GM15510 (cell line): Measurements from ENCODE around the gene FAM83G.

Source experiments
- POLR2A ChIP-seq: IDR thresholded peaks from 3 replicates; pipeline ENCODE4 v1.6.1; 2011; ENCODE audit warnings: borderline replicate concordance; ENCODE audit not compliant: insufficient read length; ENCODE audit errors: extremely low read depth

The FAM83G gene

DNA sequence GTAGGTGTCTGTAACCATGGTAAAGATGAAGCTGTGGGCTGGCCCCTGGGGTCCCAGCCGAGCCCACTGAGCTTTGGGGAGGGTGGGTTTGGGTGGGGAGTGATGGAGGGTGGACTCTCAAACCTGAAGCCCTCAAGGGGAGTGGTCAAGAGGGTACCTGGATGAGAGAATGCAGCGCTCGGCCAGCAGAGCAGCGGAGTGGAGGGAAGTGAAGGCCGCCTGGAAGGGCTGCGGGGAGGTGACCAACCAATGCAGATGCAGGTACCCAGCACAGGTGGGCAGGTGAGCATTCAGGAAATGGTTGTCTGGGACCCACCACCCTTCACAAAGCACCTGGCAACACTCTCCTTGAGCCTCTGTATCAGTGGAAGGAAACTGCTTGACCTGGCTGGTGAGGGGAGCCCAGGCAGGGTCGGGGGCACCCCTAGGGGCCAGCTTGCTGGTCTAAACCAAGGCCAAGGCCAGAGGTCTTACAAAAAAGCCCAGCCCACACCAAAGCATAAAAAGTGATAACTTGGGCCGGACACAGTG lies 56.0 kb downstream of the FAM83G start:
- TF ChIP-seq POLR2A, result no peak

DNA sequence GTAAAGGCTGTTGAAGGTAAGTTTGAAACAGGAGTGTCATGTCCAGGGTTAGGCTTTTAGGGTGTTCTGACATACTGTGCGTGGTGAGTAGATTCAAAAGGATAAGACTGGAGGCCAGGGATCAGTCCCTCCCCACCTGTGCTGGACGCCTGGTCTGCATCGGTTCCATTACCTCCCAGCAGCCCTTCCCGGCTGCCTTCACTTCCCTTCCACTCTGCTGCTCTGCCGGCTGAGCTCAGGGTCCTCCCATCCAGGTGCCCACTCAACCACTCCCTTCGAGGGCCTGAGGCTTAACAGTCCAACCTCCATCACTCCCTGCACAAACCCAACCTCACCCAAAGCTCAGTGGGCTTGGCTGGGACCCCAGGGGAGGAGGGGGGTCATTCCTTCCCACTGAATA lies 56.7 kb downstream of the FAM83G start:
- TF ChIP-seq POLR2A, result no peak

DNA sequence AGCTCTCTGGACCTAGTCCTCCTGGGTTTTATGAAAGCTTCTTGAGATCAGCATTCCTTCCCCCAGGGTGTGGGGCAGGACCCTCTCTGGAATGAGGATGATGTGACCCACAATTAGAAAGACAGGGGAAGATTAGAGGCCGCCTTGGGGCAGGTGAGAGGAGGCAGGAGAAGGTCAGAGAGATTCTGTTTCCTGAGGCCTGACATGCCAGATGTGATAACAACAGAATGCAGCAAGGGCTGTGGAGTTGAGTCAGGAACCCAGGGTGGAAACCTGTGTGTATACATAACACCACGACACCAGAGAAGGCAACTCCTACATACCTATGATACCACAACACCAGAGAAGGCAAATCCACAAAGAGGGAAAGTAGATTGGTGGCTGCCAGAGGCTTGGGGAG lies 58.0 kb downstream of the FAM83G start:
- no peak for TF ChIP-seq POLR2A

DNA sequence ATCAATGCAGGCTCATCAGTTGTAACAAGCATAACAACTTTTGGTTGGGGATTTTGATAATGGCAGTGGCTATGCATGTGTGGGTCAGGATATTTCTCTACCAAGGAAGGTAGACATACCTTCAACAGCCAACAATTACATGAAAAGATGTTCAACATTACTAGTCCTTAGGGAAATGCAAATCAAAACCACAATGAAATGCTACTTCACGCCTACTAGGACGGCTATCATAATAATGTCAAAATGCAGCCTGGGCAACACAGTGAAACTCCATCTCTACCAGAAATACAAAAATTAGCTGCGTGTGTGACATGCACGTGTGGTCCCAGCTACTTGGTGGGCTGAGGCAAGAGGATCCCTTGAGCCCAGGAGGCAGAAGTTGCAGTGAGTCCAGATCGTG lies 59.9 kb downstream of the FAM83G start:
- no peak for TF ChIP-seq POLR2A

DNA sequence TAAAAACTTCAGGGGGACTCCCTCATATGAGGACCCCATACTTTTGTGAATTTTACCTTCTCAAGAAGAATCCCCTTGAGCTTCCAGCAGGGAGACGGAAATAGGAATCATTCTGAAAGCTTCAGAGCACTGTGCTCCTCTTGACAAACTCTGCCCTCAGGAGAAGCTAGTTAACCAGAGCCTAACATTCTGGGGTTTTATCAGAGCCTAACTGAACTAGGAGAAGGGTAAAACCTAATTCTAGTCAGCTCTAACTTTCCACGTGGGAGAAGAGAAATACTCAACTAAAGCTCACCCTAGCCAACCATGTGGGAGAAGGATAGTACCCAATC lies 65.9 kb downstream of the FAM83G start:
- no peak for TF ChIP-seq POLR2A

DNA sequence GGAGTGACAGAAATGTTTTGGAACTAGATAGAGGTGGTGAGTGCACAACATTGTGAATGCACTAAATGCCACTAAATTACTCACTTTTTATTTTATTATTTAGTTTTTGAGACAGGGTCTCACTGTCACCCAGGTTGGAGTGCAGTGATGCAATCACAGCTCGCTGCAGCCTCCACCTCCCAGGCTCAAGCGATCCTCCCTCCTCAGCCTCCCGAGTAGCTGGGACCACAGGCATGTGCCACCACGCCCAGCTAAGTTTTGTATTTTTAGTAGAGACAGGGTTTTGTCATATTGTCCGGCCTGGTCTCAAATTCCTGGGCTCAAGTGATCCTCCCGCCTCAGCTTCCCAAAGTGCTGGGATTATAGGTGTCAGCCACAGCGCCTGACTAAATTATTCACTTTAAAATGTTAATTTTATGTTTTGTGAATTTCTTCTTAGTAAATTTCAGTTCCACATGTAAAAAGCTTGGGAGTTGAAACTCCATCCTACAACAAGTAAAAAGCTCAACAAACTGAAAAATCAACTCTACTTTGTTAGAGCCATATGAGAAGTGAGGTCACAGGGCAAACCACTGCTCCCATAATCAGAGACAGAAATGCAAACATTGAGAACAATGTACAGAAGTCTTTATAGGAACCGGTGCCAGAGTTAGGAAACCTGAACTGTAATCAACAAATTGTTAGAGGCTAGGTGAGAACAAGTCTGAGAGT lies 66.4 kb downstream of the FAM83G start:
- no peak for TF ChIP-seq POLR2A

DNA sequence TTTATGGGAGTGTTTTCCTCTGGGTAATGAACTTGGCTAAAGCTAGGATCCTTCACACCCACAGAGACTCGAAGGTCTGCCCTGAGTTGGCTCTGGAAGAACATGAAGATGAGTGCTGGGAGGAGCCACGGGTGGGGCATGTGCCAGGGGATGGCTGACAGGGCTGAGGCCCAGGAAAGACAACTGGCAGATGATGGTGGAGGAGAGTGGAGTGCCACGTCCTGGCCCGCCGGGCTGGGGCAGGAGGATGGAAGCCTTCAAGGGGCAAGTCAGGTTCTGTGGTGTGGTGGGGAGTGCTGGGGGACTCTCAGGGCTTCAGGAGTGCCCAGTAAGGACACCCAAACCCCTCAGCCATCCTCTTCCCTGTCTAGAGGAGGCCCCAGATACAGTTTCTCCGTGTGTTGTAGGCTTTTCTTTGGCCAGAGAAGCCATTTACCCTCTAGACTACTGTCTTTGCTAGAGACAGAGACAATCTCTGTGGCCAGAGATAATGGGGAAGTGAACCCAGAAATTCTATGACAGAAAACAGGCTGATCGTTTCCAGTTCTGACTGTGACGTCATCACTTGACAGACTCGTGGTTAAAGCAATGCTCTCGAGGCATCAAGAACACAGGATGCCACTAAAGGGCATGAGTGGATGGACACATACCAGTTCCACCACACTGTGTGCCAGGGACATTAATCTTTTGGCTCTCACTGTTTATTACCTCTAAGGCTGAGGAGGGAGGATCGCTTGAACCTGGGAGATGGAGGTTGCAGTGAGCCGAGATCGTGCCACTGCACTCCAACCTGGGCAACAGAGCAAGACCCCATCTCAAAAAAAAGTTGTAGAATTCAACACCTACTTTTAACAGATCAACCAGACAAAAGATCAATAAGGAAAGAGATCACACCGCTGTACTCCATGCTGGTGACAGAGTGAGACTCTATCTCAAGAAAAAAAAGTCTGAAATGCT lies 71.2 kb downstream of the FAM83G start:
- TF ChIP-seq POLR2A, result no peak

DNA sequence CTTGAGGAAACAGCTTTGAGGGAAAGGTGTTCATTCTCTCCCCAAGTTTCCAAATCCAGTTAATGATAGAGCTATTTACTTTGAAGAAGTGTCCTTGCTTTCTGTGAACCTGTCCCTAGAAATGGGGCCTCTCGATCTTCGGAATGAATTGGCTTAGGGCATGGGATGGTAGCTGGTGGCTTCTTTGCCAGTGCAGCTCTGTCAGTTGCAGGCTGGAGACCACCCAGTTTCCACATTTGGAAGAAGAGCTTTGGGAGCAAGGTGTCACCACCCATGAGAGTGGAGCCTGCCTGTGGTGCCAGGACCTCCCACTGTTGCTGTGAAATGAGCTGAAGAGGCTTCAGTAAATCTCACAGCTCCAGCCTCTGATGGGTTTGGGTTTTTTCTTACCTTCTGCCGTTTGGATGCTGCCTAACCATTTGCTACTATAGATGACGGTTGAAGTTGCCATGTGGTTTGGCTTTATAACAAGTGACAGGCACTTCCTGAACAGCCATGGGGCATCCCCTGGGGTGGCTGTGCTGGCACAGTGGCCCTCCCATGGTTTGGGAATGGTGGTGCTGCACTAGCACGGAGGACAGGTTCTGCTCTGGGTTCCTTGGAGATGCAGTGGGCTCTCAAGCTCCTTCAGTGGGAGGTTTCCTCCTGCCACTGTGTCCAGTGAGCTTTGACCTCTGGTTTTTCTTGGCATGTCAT lies 72.1 kb downstream of the FAM83G start:
- no peak for TF ChIP-seq POLR2A

DNA sequence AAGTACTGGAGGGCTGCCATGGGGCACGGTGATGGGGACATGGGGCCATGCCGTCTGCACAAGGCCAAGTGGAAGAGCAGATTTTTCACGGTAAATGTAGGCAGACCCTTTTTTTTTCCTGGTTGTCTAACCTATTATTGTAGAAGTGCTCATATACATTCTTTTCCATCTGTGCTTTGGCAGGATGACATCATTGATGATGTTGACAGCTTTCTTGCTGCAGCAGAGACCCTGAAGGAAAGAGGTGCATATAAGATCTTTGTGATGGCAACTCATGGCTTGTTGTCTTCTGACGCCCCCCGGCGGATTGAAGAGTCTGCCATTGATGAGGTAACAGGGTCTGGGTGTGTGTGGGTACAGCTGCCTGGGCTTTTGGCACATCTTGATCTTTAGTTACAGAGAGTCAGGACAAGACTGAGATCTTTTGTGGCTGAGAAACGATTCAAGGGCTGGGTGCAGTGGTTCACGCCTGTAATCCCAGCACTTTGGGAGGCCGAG lies 75.9 kb downstream of the FAM83G start:
- TF ChIP-seq POLR2A, result no peak

DNA sequence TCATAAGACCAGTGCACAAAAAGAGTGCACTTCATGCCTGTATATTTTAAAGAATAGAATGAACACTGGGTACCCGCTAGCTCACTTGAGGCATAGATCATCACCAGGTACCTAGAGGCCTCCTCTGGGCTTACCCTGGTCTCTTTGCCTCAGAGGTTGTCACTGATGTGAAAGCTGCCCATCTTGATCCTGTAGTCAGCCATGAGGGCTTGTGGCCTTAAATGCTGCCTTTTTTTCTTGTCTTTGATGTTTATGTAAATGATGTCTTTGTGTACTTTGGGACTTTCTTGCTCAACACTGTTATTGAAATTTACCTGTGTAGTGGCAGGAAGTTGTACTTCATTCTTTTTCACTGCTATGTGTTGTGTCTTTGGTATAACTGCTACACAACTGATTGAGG lies 79.4 kb downstream of the FAM83G start:
- TF ChIP-seq POLR2A, result no peak

DNA sequence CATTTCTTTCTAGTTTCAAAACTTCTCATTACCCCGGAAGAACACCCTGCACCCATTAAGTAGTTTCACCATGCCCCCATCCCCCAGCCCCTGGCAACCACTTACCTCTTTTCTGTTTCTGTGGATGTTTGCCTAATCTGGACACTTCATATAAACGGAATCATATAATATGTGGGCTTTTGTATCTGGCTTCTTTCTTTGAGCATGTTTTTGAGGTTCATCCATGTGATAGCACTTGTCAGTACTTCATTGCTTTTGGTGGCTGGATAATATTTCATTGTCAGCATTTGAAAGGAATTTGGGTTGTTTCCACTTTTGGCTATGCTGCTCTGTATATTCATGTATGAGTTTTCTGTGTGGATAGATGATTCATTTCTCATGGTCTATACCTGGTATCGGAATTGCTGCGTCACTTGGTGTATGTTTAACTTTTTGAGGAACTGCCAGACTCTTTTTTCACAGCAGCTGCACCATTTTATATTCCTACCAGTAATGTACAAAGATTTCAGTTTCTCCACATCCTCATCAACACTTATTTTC lies 82.6 kb downstream of the FAM83G start:
- TF ChIP-seq POLR2A, result peak; percentile 15

DNA sequence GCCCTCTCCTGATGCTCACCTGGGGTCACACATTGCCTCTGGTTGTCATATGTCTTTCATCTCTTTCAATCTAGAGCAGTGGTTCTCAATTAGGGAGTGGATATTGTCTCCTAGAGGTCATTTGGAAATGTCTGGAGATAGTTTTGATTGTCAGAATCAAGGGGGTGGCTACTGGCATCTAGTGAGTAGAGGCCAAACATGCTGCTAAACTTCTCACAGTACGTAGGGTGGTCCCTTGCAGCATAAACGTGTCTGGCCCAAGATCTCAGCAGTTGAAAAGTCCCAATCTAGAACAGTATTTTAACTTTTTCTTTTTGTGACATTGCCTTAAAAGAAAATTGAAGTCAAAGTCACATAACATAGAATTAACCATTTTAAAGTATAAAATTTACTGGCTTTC lies 83.1 kb downstream of the FAM83G start:
- TF ChIP-seq POLR2A, result no peak

DNA sequence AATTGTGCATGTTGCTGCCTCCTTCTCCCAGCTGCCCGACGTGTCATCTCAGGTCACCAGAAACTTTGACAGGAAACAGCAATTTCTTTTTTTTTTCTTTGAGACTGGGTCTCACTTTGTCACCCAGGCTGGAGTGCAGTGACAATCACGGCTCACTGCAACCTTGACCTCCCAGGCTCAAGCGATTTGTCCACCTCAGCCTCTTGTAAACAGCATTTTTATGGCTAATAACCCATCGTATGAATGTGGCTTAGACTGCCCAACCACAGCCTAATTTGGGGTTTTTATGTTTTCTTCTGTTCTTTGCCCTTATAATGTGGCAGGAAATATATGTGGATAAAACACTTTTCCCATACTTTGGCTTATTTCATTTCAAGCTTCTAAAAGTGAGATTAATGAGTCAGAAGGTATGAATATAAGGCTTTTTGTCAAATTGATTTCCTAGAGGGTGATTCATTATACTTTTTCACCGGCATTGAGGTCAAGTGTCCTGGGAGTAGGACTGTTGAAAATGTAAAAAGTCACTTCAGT lies 83.6 kb downstream of the FAM83G start:
- TF ChIP-seq POLR2A, result no peak

DNA sequence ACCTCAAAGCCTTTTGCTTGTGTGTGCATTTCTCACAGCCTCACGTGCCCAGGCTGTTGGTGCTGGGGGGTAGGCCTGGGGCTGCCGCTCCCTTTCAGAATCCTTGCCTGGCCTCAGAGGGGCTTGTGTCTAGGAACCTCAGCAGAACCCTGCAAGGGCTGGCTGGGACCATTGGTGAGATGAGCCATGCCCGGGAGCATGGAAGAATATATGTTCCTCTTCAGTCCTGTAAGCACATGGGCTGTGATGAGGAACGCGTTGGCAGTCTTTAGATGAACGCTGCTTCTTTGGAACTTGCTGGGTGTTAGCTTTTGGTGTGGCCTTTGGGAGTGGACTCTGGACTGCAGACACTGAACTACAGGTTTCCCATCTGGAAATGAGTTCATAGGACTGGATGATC lies 84.6 kb downstream of the FAM83G start:
- no peak for TF ChIP-seq POLR2A
